ENCODE results near the gene CRYL1.

The CRYL1 gene

DNA sequence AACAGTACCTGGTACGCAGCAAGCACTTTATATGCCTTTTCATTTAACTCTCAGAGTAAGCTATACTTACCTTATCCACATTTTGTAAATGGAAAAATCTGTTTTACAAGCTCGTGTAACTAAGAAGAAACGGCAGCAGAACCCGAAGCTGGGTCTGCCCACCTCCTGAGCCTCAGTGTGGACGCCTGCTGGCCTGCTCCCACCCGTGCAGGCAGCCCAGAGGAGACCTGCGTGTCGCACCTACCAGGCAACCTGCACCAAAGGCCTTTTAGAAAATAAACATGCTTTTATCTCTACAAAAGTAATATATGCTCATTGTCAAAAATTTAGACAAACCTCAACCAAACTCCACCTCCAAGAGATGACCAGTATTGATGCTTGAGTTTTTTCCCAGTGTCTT, 62.7 kb downstream of the CRYL1 start:
- H3K79me2 ChIP-seq (ENCODE audit: insufficient read depth, low read length): no peaks in the 10 kb centered on the region
- TF ChIP-seq, protein P1, sequence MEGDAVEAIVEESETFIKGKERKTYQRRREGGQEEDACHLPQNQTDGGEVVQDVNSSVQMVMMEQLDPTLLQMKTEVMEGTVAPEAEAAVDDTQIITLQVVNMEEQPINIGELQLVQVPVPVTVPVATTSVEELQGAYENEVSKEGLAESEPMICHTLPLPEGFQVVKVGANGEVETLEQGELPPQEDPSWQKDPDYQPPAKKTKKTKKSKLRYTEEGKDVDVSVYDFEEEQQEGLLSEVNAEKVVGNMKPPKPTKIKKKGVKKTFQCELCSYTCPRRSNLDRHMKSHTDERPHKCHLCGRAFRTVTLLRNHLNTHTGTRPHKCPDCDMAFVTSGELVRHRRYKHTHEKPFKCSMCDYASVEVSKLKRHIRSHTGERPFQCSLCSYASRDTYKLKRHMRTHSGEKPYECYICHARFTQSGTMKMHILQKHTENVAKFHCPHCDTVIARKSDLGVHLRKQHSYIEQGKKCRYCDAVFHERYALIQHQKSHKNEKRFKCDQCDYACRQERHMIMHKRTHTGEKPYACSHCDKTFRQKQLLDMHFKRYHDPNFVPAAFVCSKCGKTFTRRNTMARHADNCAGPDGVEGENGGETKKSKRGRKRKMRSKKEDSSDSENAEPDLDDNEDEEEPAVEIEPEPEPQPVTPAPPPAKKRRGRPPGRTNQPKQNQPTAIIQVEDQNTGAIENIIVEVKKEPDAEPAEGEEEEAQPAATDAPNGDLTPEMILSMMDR (IDR thresholded peaks at IDR 0.05; ENCODE audit: insufficient read depth, low read length, poor library complexity, severe bottlenecking): no peak
- TF ChIP-seq EZH2phosphoT487 (conservative IDR thresholded peaks at IDR 0.05; ENCODE audit: low read length): no peak

DNA sequence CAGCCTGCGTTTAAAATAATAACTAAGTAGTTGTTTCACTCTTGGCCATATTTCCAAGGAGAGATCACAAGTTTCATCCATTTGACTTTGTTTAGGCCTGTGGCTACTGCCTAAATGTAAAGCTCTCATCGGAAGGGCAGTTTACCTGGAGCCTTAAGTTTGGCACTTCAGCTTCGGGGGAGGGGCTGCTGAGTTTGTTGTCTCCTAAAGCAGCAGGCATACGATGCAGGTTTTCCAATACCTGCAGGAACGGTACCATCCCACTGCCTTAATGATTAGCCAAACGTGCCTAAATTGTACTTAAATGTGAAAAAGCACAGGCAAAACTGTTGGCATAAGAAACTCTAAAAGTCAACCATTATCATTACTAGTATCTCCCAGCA, 63.1 kb downstream of the CRYL1 start:
- H3K9ac ChIP-seq (ENCODE audit: low read length): no peak overlapping the region
- no peaks in the 10 kb centered on the region for H3K9me2 ChIP-seq (replicated peaks; ENCODE audit: insufficient read depth, low read length)
- H3K79me2 ChIP-seq (ENCODE audit: insufficient read depth, low read length): no peaks in the 10 kb centered on the region
- H3K27me3 ChIP-seq (ENCODE audit: low read length): no peaks in the 10 kb centered on the region
- no peak overlapping the region for H2AFZ ChIP-seq (ENCODE audit: low read depth, low read length, severe bottlenecking)
- TF ChIP-seq, protein P1 (IDR thresholded peaks at IDR 0.05; ENCODE audit: insufficient read depth, low read length, poor library complexity, severe bottlenecking): no peak
- TF ChIP-seq EZH2phosphoT487 (conservative IDR thresholded peaks at IDR 0.05; ENCODE audit: low read length): no peak
- no peak overlapping the region for H3K27ac ChIP-seq (ENCODE audit: low read depth, low read length)
- no peak overlapping the region for H3K4me2 ChIP-seq (ENCODE audit: low read depth, low read length, poor library complexity, severe bottlenecking)
- H4K20me1 ChIP-seq (ENCODE audit: low read depth, low read length): no peaks in the 10 kb centered on the region
- no peaks in the 10 kb centered on the region for H3K9me3 ChIP-seq (ENCODE audit: insufficient read depth, low read length)
- no peaks in the 10 kb centered on the region for H3F3A ChIP-seq (ENCODE audit: insufficient read depth)
- no peak overlapping the region for H3K4me3 ChIP-seq (ENCODE audit: insufficient read depth, low read length, poor library complexity, severe bottlenecking)
- no peaks in the 10 kb centered on the region for H3K36me3 ChIP-seq (ENCODE audit: low read length)

More for the DNA sequence above, 62.7 kb downstream of the CRYL1 start:
- no peaks in the 10 kb centered on the region for H3K27me3 ChIP-seq (ENCODE audit: low read length)
- H3K9me2 ChIP-seq (replicated peaks; ENCODE audit: insufficient read depth, low read length): no peaks in the 10 kb centered on the region
- no peaks in the 10 kb centered on the region for H3K9me3 ChIP-seq (ENCODE audit: insufficient read depth, low read length)
- H4K20me1 ChIP-seq (ENCODE audit: low read depth, low read length): no peaks in the 10 kb centered on the region
- no peak overlapping the region for H3K9ac ChIP-seq (ENCODE audit: low read length)
- no peak overlapping the region for H3K4me2 ChIP-seq (ENCODE audit: low read depth, low read length, poor library complexity, severe bottlenecking)
- H3F3A ChIP-seq (ENCODE audit: insufficient read depth): no peaks in the 10 kb centered on the region
- no peak overlapping the region for H3K27ac ChIP-seq (ENCODE audit: low read depth, low read length)
- no peak overlapping the region for H2AFZ ChIP-seq (ENCODE audit: low read depth, low read length, severe bottlenecking)
- H3K4me3 ChIP-seq (ENCODE audit: insufficient read depth, low read length, poor library complexity, severe bottlenecking): no peak overlapping the region
- no peaks in the 10 kb centered on the region for H3K36me3 ChIP-seq (ENCODE audit: low read length)

DNA sequence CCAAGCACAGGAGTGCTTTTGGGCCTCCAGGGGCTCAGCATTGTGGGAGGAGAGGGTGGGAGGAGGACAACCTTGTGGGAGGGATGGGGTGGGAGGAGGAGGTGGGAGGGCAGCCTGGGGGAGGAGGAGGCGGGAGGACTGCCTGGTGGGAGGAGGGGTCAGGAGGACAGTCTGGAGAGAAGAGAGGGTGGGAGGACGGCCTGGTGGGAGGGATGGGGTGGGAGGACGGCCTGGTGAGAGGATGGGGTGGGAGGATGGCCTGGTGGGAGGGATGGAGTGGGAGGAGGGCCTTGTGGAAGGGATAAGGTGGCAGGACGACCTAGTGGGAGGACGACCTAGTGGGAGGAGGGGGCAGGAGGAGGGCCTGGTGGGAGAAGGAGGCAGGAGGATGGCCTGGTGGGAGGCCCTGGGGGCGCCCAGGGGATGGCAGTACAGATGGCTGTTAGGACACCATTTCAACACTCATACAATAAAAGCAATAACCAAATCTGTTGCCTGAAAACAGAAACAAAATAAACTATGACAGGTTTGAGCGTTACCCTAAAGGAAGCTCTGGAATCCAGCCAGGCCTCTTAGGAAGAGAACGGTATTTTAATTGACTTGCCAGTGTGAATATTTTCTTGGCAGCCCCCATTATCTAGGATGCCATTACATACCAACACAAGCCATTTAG, 63.7 kb downstream of the CRYL1 start:
- H3F3A ChIP-seq (ENCODE audit: insufficient read depth): no peaks in the 10 kb centered on the region
- H3K9me2 ChIP-seq (replicated peaks; ENCODE audit: insufficient read depth, low read length): no peaks in the 10 kb centered on the region
- H3K9ac ChIP-seq (ENCODE audit: low read length): no peak overlapping the region
- no peaks in the 10 kb centered on the region for H3K36me3 ChIP-seq (ENCODE audit: low read length)
- no peak overlapping the region for H3K4me3 ChIP-seq (ENCODE audit: insufficient read depth, low read length, poor library complexity, severe bottlenecking)
- TF ChIP-seq, protein P1 (IDR thresholded peaks at IDR 0.05; ENCODE audit: insufficient read depth, low read length, poor library complexity, severe bottlenecking): no peak
- TF ChIP-seq EZH2phosphoT487 (conservative IDR thresholded peaks at IDR 0.05; ENCODE audit: low read length): no peak
- no peak overlapping the region for H2AFZ ChIP-seq (ENCODE audit: low read depth, low read length, severe bottlenecking)
- no peaks in the 10 kb centered on the region for H4K20me1 ChIP-seq (ENCODE audit: low read depth, low read length)
- no peaks in the 10 kb centered on the region for H3K9me3 ChIP-seq (ENCODE audit: insufficient read depth, low read length)
- H3K79me2 ChIP-seq (ENCODE audit: insufficient read depth, low read length): no peaks in the 10 kb centered on the region
- no peak overlapping the region for H3K27ac ChIP-seq (ENCODE audit: low read depth, low read length)
- H3K27me3 ChIP-seq (ENCODE audit: low read length): no peaks in the 10 kb centered on the region
- H3K4me2 ChIP-seq (ENCODE audit: low read depth, low read length, poor library complexity, severe bottlenecking): no peak overlapping the region

Measured in SU-DHL-6 (cell line).